ENCODE results near the gene ACOXL.

ACOXL gene

DNA sequence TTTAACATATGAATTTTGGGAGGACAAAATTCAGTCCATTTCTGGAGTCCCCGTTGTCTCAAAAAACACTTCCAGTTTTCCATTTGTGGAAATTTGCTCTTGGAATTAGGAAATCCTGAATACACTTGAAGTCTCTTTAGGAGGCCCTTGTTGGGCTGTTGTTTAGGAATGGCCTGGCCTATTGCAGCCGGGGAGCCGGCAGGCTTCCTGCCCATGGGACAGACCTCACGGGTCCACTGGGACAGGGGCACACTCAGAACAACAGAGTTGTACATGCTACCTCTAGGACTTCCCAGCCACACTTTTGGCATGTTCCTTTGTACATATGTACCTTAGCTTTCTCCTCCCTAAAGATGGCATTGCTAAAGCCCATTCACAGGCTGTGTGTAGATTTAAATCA lies 57.3 kb downstream of the ACOXL start:
- TF ChIP-seq CTCF (IDR thresholded peaks at IDR 0.05; ENCODE audit: extremely low read depth, missing control alignments), result no peak
- no peak for DNase-seq (ENCODE audit: low spot score)

GRCh38 chr2:110790907-110791306 lies 58.5 kb downstream of the ACOXL start:
- DNase-seq (ENCODE audit: low spot score), result no peak
- no peak for TF ChIP-seq CTCF (IDR thresholded peaks at IDR 0.05; ENCODE audit: extremely low read depth, missing control alignments)

DNA sequence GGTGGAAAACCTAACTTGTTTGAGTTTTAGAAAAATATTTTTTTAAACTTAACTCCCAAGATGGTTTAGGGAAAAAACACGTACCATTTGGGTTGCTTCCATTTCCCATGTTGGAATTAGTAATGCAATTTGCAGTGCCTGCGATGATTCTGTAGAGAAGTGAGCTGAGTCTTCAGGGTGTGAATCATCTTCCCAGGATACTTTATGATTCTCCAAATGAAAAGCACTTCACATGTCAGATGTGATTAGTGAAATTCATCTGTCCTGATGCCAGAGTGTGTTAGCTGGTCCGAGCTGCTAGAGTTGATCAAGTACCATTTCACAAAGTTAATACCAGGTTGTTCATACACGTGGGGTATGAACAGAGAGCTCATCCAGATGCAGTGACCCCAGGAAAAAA lies 59.1 kb downstream of the ACOXL start:
- DNase-seq (ENCODE audit: low spot score), result no peak
- no peak for TF ChIP-seq CTCF (IDR thresholded peaks at IDR 0.05; ENCODE audit: extremely low read depth, missing control alignments)

- TF ChIP-seq CTCF (IDR thresholded peaks at IDR 0.05; ENCODE audit: extremely low read depth, missing control alignments), result no peak
- no peak for DNase-seq (ENCODE audit: low spot score)
Observed at GRCh38 chr2:110793034-110793433, 60.7 kb downstream of the ACOXL start.

DNA sequence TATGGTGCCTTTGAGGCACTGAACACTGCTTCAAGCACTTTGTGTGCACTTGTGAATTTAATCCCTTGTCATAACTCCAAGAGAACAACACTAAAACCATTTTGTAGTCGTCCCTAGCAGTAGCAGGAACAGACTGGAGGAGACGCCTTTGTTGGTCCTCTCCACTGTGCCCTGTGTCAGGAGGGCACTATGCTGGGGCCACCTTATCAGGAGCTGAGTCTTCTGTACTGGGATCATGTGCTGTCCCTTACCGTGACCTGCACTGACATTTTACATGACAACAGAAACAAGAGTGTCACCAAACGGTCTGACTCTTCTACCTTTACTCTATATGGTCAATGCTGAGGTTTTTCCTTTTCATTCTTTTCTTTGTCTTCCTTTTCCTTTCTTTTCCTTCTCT lies 62.0 kb downstream of the ACOXL start:
- TF ChIP-seq CTCF (IDR thresholded peaks at IDR 0.05; ENCODE audit: extremely low read depth, missing control alignments), result no peak

DNA sequence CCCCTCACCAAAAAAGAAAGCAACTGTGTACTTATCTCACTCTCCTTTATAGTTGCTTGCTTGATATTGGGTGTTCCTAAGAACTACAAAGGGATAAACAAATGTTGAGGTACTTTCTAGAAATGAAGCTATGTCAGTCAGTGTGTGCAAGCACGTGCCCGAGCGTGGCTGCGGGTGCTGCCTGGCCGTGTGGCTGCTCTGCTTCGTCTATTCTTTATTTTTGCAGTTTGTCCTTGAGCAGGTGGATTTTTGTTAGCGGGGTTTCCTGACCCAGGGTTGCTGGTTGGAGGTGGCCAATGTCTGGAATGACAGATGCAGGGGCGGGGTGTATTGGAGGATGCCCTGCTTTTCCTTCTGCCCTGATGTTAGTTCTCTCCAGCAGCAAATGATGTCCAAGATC lies 62.6 kb downstream of the ACOXL start:
- TF ChIP-seq CTCF (IDR thresholded peaks at IDR 0.05; ENCODE audit: extremely low read depth, missing control alignments), result no peak

More for the DNA sequence above, 62.0 kb downstream of the ACOXL start:
- no peak for DNase-seq (ENCODE audit: low spot score)

GRCh38 chr2:110796716-110797301 lies 64.4 kb downstream of the ACOXL start:
- no peak for TF ChIP-seq CTCF (IDR thresholded peaks at IDR 0.05; ENCODE audit: extremely low read depth, missing control alignments)
- DNase-seq (ENCODE audit: low spot score), result no peak

More for the DNA sequence above, 62.6 kb downstream of the ACOXL start:
- DNase-seq (ENCODE audit: low spot score), result no peak
